PC-3 (cell line): ENCODE measurements around the gene ABHD14A. TPM values are rescaled to one million over a fixed set of nuclear protein-coding genes. Genes with fewer than 3 reads are reported as not detected.

Source experiments
- ATAC-seq: fragments of 200-7000 bp; cut with Tn5 transposase; 2 replicates; pipeline ENCODE4 v1.9.1; 2020; ENCODE audit warnings: mild to moderate bottlenecking, moderate library complexity
- BruUV-seq: library from RNA; stranded (reverse); fragments of 400-500 nt; replicated peaks from 2 replicates; lab custom pipeline; 2021; lab: Mats Ljungman, UMichigan
- CTCF ChIA-PET: fragments of 300-600 bp; sonication (Branson Sonifier 250); formaldehyde crosslinking; loops from one replicate; lab custom pipeline; 2022; ENCODE audit warnings: antibody characterized with exemption; lab: Charles Lee
- POLR2A ChIA-PET: fragments of 300-600 bp; sonication (Branson Sonifier 250); formaldehyde crosslinking; loops from one replicate; lab custom pipeline; 2022; ENCODE audit warnings: antibody characterized with exemption; ENCODE audit not compliant: unreplicated experiment; lab: Charles Lee
- DNase-seq: peaks from one replicate; pipeline ENCODE4 v3.0.0-alpha.2; 2015
- H2AFZ ChIP-seq: fragments of 300-600 bp; sonication (generic); 2 replicates; pipeline ENCODE4 v1.6.0; 2016; ENCODE audit warnings: antibody characterized with exemption, low read length
- H3F3A ChIP-seq: fragments of 300-600 bp; sonication (generic); one replicate; pipeline ENCODE4 v1.6.0; 2017; ENCODE audit warnings: antibody characterized with exemption, low read length, control low read depth, mild to moderate bottlenecking; ENCODE audit not compliant: unreplicated experiment
- H3K27ac ChIP-seq: fragments of 300-600 bp; sonication (generic); 2 replicates; pipeline ENCODE4 v1.5.1; 2016; ENCODE audit warnings: mild to moderate bottlenecking, low read length
- H3K27me3 ChIP-seq: fragments of 300-600 bp; sonication (generic); 2 replicates; pipeline ENCODE4 v1.6.1; 2016; ENCODE audit warnings: low read length, mixed read lengths
- H3K36me3 ChIP-seq: fragments of 300-600 bp; sonication (generic); 2 replicates; pipeline ENCODE4 v1.6.1; 2016; ENCODE audit warnings: low read depth, mixed run types, low read length, mixed read lengths
- H3K4me1 ChIP-seq: fragments of 300-600 bp; sonication (generic); 2 replicates; pipeline ENCODE4 v1.5.1; 2016; ENCODE audit warnings: low read length; ENCODE audit not compliant: insufficient read depth
- H3K4me2 ChIP-seq: fragments of 300-600 bp; sonication (generic); 2 replicates; pipeline ENCODE4 v1.6.0; 2016; ENCODE audit warnings: low read length
- H3K4me3 ChIP-seq: fragments of 300-600 bp; sonication (generic); 2 replicates; pipeline ENCODE4 v1.5.1; 2016; ENCODE audit warnings: mild to moderate bottlenecking, low read length, mixed read lengths
- H3K79me2 ChIP-seq: fragments of 300-600 bp; sonication (generic); 2 replicates; pipeline ENCODE4 v1.6.1; 2017; ENCODE audit warnings: low read length, mixed read lengths
- H3K9ac ChIP-seq: fragments of 300-600 bp; sonication (generic); 2 replicates; pipeline ENCODE4 v1.6.0; 2016; ENCODE audit warnings: mild to moderate bottlenecking, low read length
- H3K9me2 ChIP-seq: fragments of 300-600 bp; sonication (generic); replicated peaks from 2 replicates; pipeline ENCODE4 v1.6.1; 2016; ENCODE audit warnings: mixed run types, low read length, mixed read lengths
- H3K9me3 ChIP-seq: fragments of 300-600 bp; sonication (generic); 2 replicates; pipeline ENCODE4 v1.6.1; 2016; ENCODE audit warnings: low read length, mixed read lengths
- H4K20me1 ChIP-seq: fragments of 300-600 bp; sonication (generic); 2 replicates; pipeline ENCODE4 v1.6.1; 2016; ENCODE audit warnings: low read length, mixed read lengths
- EZH2 ChIP-seq: fragments of 300-600 bp; sonication (generic); IDR thresholded peaks from one replicate; pipeline ENCODE4 v1.6.1; 2017; ENCODE audit warnings: antibody characterized with exemption, mild to moderate bottlenecking, low read length; ENCODE audit not compliant: unreplicated experiment
- EZH2phosphoT487 ChIP-seq: fragments of 300-600 bp; sonication (generic); IDR thresholded peaks from 2 replicates; pipeline ENCODE4 v1.6.1; 2018; ENCODE audit warnings: mild to moderate bottlenecking, antibody characterized with exemption, low read length, borderline replicate concordance
- intact Hi-C: fragments of 100-400 bp; cut with micrococcal nuclease; formaldehyde crosslinking; loops from 2 replicates; pipeline ENCODE4 v1.9.0; 2023
- total RNA-seq: library from RNA; depleted of rRNA; stranded (reverse); fragments of >200 nt; gene quantifications from 2 replicates; pipeline ENCODE4 v1.2.3, GENCODE V29; 2014
- TF ChIP-seq, protein P1 (sequence below): fragments of 300-600 bp; sonication (generic); conservative IDR thresholded peaks from 2 replicates; pipeline ENCODE4 v1.5.1; 2017; ENCODE audit warnings: antibody characterized with exemption, low read depth, mild to moderate bottlenecking, low read length

ABHD14A gene
- total RNA-seq, 1 experiment from 2014 or later: 23.4 TPM

- H3K9me3 ChIP-seq: no peaks in the 10 kb centered on the region
- intact Hi-C loops: no loop called here
- no peak overlapping the region for H3K9ac ChIP-seq
- H3K9me2 ChIP-seq: no peaks in the 10 kb centered on the region
- H4K20me1 ChIP-seq: no peaks in the 10 kb centered on the region
- H3K4me1 ChIP-seq: no peaks in the 10 kb centered on the region
- DNase-seq: no peak
- TF ChIP-seq EZH2: no peak
- TF ChIP-seq EZH2phosphoT487: no peak
- no peak overlapping the region for H3K4me2 ChIP-seq
- H3K79me2 ChIP-seq: no peaks in the 10 kb centered on the region
- H2AFZ ChIP-seq: no peak overlapping the region
- no peak overlapping the region for H3K4me3 ChIP-seq
- peaks cover 28% of the 10 kb centered on the region for H3K36me3 ChIP-seq
- H3F3A ChIP-seq: no peaks in the 10 kb centered on the region
- CTCF ChIA-PET: no interaction called here
- no peak for ATAC-seq
- no peak overlapping the region for H3K27ac ChIP-seq
- BruUV-seq: no TSS peak
- POLR2A ChIA-PET: no interaction called here
- no peaks in the 10 kb centered on the region for H3K27me3 ChIP-seq
Observed at GRCh38 chr3:51930439-51930838, 44.4 kb upstream of the ABHD14A start.

DNA sequence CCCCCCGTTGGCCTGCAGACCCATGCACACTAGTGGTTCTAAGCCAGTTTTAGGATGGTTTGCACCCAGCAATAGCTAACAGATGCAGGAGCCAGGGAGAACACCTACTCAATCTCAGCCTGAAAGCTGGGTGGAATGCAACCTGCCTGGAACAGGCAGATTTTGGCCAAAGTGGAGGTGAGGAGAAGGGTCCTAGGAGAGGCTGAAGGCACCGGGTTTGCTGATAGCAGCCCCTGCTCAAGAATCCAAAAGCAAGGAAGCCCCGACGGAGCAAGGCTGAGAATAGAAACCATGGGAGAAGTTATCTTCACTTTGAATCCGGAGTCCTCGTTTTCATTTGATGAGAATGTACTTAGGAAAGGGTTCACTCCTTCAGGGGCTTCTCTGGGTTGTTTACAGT lies 43.1 kb upstream of the ABHD14A start:
- ChIA-PET POLR2A (no interaction called here), CTCF (no interaction called here)
- Histone ChIP-seq H3K4me3 (no peak overlapping the region), H3F3A (no peaks in the 10 kb centered on the region), H3K27me3 (no peaks in the 10 kb centered on the region), H3K9me3 (no peaks in the 10 kb centered on the region), H3K9ac (no peak overlapping the region), H3K79me2 (no peaks in the 10 kb centered on the region), H4K20me1 (no peaks in the 10 kb centered on the region), H3K4me1 (no peaks in the 10 kb centered on the region), H2AFZ (no peak overlapping the region), H3K4me2 (no peak overlapping the region), H3K36me3 (peaks cover 38% of the 10 kb centered on the region), H3K27ac (no peak overlapping the region), H3K9me2 (no peaks in the 10 kb centered on the region)
- TF ChIP-seq, protein P1, sequence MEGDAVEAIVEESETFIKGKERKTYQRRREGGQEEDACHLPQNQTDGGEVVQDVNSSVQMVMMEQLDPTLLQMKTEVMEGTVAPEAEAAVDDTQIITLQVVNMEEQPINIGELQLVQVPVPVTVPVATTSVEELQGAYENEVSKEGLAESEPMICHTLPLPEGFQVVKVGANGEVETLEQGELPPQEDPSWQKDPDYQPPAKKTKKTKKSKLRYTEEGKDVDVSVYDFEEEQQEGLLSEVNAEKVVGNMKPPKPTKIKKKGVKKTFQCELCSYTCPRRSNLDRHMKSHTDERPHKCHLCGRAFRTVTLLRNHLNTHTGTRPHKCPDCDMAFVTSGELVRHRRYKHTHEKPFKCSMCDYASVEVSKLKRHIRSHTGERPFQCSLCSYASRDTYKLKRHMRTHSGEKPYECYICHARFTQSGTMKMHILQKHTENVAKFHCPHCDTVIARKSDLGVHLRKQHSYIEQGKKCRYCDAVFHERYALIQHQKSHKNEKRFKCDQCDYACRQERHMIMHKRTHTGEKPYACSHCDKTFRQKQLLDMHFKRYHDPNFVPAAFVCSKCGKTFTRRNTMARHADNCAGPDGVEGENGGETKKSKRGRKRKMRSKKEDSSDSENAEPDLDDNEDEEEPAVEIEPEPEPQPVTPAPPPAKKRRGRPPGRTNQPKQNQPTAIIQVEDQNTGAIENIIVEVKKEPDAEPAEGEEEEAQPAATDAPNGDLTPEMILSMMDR: no peak
- no peak for TF ChIP-seq EZH2phosphoT487
- no peak for TF ChIP-seq EZH2
- ATAC-seq: no peak
- no peak for DNase-seq
- no TSS peak for BruUV-seq
- intact Hi-C loops: no loop called here

- intact Hi-C loops: no loop called here
- no peaks in the 10 kb centered on the region for H3K9me3 ChIP-seq
- POLR2A ChIA-PET: no interaction called here
- no peak for DNase-seq
- no peaks in the 10 kb centered on the region for H3K9me2 ChIP-seq
- no peaks in the 10 kb centered on the region for H3F3A ChIP-seq
- H3K4me2 ChIP-seq: no peak overlapping the region
- BruUV-seq: no TSS peak
- ATAC-seq: no peak
- H3K9ac ChIP-seq: no peak overlapping the region
- H3K27ac ChIP-seq: no peak overlapping the region
- H2AFZ ChIP-seq: no peak overlapping the region
- H3K27me3 ChIP-seq: no peaks in the 10 kb centered on the region
- no peak overlapping the region for H3K4me3 ChIP-seq
- CTCF ChIA-PET: no interaction called here
- H3K36me3 ChIP-seq: peaks cover 45% of the 10 kb centered on the region
- no peak for TF ChIP-seq EZH2phosphoT487
- TF ChIP-seq, protein P1: no peak
- no peak for TF ChIP-seq EZH2
- H4K20me1 ChIP-seq: no peaks in the 10 kb centered on the region
- no peaks in the 10 kb centered on the region for H3K79me2 ChIP-seq
- H3K4me1 ChIP-seq: no peaks in the 10 kb centered on the region
Observed at GRCh38 chr3:51932471-51933370, 42.1 kb upstream of the ABHD14A start.
